ENCODE data around the gene ZCCHC17.
"Not testable (repeated sequence)": the region's sequence is repeated elsewhere in the genome, so short reads cannot be mapped to it uniquely, and the experiment has no call there.

ZCCHC17 gene

DNA sequence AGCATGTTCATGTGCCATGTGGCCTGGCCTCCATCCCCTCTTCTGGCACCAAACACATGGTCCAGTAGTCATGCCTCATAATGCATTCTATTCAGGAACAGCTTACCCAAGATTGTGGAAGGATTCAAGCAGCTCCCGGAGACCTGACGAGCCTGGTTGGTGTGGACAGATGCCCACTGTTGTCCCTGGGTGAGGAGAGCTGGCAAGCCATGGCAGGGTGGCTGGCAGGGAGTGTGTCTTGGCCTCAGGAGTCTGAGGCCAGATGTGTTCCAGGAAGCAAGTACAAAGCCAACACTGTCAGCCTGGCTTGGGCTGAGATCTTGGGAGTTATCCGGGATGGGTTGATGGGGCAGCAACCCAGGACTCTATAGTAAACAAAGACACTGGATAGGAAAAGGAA lies 83.3 kb downstream of the ZCCHC17 start:
- no peak overlapping the region for H3K4me3 ChIP-seq (ENCODE audit: low read depth, low read length)
- no peak for DNase-seq (ENCODE audit: low read depth, low spot score)
- ChIA-PET POLR2A (no interaction called here), CTCF (interaction anchor here (1.4 to 11.7 kb wide), 2 partner anchors 15 to 70 kb away, joined by 4 to 84 read pairs; no protein-coding TSS in a partner anchor)
- TF ChIP-seq, protein P1, sequence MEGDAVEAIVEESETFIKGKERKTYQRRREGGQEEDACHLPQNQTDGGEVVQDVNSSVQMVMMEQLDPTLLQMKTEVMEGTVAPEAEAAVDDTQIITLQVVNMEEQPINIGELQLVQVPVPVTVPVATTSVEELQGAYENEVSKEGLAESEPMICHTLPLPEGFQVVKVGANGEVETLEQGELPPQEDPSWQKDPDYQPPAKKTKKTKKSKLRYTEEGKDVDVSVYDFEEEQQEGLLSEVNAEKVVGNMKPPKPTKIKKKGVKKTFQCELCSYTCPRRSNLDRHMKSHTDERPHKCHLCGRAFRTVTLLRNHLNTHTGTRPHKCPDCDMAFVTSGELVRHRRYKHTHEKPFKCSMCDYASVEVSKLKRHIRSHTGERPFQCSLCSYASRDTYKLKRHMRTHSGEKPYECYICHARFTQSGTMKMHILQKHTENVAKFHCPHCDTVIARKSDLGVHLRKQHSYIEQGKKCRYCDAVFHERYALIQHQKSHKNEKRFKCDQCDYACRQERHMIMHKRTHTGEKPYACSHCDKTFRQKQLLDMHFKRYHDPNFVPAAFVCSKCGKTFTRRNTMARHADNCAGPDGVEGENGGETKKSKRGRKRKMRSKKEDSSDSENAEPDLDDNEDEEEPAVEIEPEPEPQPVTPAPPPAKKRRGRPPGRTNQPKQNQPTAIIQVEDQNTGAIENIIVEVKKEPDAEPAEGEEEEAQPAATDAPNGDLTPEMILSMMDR (IDR thresholded peaks at IDR 0.05; ENCODE audit: insufficient read depth, low read length, missing control alignments) = no peak

DNA sequence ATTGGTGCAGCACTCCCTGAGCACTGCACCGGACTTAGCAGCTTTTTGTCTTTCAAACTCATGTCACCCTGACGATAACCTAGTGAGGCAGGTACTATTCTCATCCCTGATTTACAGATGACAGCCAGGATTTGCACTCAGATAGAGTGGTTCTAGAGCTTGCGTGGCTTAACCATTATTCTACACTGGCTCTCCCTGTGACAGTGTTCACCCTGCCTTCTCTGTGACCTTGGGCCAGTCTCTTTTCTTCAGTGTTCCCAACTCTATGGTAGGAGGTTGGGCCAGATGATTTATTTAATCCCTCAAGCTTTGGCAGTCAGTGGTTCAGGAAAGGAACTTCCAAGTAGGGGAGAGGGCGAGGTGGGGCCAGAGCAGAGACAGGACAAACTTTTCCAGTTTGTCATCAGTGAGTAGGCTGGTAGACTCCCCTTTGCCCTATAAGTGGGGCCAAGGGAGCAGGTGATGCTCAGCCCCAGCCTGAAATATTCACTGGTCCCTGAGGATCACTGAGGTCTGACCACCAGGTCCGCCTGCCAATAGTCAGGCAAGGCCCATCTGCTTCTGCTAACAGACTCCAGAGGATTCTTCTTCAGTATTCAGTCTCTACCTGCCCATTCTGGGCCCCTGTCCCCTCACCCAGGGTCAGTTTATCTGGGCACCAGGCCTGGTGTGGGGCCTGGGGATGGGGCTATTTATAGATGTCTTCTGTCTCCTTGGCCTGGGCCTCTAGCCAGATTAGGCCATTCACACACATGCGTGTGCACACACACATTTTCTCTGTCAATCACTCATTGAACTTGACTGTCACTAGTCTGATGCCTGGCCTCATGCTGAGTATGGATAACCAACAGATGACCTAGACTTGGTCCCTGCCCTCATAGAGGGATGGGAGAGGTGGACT lies 84.8 kb downstream of the ZCCHC17 start:
- ChIA-PET POLR2A (no interaction called here), CTCF (interaction anchor here (11.7 kb wide), 1 partner anchor 13 kb away, joined by 84 read pairs; no protein-coding TSS in a partner anchor)
- no peak for DNase-seq (ENCODE audit: low read depth, low spot score)
- H3K4me3 ChIP-seq (ENCODE audit: low read depth, low read length) = no peak overlapping the region
- TF ChIP-seq, protein P1 (IDR thresholded peaks at IDR 0.05; ENCODE audit: insufficient read depth, low read length, missing control alignments) = no peak

DNA sequence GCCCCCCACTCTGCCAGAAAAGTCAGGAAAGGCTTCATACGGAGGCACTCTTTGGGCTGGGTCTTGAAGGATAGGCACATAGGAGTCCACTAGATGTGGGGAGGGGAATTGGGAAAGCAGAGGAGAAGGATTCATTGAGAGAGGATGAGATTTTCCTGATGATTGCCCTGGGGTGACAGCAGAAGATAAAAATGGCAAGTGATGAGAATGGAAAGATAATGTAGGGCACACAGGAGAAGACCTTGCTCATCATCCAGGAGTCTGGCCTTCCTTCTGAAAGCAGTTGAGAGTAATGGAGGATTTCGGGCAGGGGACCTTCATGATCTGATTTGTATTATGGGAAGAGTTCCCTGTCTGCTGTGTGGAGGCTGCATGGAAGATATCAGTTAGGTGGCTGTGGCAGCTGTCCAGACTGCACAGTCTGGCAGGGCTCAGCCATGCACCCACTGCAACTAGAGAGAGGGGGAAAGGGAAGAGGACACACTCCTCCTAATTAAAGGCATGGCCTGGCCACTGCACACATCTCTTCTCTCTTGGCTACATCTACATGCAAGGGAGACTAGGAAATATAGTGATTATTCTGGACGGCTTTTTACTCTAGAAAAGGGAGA lies 85.7 kb downstream of the ZCCHC17 start:
- DNase-seq (ENCODE audit: low read depth, low spot score) = no peak
- ChIA-PET POLR2A (no interaction called here), CTCF (interaction anchor here (1.7 to 4.4 kb wide), 3 partner anchors 13 to 167 kb away, joined by 6 to 70 read pairs (median 25); no protein-coding TSS in a partner anchor)
- TF ChIP-seq, protein P1 (IDR thresholded peaks at IDR 0.05; ENCODE audit: insufficient read depth, low read length, missing control alignments) = no peak
- H3K4me3 ChIP-seq (ENCODE audit: low read depth, low read length) = no peak overlapping the region

GRCh38 chr1:31383967-31384366 lies 87.1 kb downstream of the ZCCHC17 start:
- ChIA-PET CTCF (interaction anchor here (0.9 to 4.4 kb wide), 4 partner anchors 10 to 165 kb away, joined by 4 to 70 read pairs (median 16); no protein-coding TSS in a partner anchor), POLR2A (no interaction called here)
- TF ChIP-seq, protein P1 (IDR thresholded peaks at IDR 0.05; ENCODE audit: insufficient read depth, low read length, missing control alignments) = no peak
- H3K4me3 ChIP-seq (ENCODE audit: low read depth, low read length) = no peak overlapping the region
- no peak for DNase-seq (ENCODE audit: low read depth, low spot score)

DNA sequence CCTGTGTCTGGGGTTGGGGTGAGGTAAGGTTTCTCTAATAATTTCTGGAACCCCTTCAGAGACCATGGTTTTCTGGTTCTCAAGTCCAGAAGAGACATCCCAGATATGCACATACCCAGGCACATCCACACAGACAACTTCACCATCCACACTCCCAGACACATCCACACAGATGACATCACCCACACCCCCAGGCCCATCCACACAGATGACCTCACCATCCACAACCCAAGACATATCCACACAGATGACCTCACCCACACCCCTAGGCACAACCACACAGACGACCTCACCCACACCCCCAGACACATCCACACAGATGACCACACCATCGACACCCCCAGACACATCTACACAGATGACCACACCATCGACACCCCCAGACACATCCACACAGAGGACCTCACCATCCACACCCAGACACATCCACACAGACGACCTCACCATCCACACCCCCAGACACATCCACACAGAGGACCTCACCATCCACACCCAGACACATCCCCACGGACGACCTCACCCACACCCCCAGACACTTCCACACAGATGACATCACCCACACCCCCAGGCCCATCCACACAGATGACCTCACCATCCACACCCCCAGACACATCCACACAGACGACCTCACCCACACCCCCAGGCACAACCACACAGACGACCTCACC lies 89.9 kb downstream of the ZCCHC17 start:
- H3K4me3 ChIP-seq (ENCODE audit: low read depth, low read length); POLR2A ChIA-PET; DNase-seq (ENCODE audit: low read depth, low spot score): not testable (repeated sequence)
- CTCF ChIA-PET = interaction anchor here (1.2 to 4.4 kb wide), 3 partner anchors 9 to 162 kb away, joined by 3 to 70 read pairs (median 25); no protein-coding TSS in a partner anchor

DNA sequence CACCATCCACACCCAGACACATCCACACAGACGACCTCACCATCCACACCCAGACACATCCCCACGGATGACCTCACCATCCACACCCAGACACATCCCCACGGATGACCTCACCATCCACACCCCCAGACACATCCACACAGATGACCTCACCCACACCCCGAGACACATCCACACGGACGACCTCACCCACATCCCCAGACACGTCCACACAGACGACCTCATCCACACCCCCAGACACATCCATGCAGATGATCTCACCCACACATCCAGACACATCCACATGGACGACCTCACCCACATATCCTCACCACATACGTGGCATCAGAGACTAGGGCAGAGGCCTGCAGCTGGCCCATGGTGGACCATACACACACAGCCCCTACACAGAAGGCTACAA lies 90.8 kb downstream of the ZCCHC17 start:
- H3K4me3 ChIP-seq (ENCODE audit: low read depth, low read length) = no peak overlapping the region
- ChIA-PET CTCF (no interaction called here), POLR2A (no interaction called here)
- TF ChIP-seq, protein P1 (IDR thresholded peaks at IDR 0.05; ENCODE audit: insufficient read depth, low read length, missing control alignments) = no peak
- no peak for DNase-seq (ENCODE audit: low read depth, low spot score)
